GM23338 (cell line): ENCODE results near the gene ATF3. TPM values are rescaled to one million over a fixed set of nuclear protein-coding genes. Genes with fewer than 3 reads are reported as not detected.

Experiments used
- ATAC-seq: fragments of 200-7000 bp; cut with Tn5 transposase; 3 replicates; pipeline ENCODE4 v1.9.1; 2020
- DNase-seq: peaks from one replicate; pipeline ENCODE4 v3.0.0-alpha.2; 2015; ENCODE audit warnings: low spot score
- H2AFZ ChIP-seq: fragments of 200-600 bp; sonication (generic); 2 replicates; pipeline ENCODE4 v1.8.0; 2016; ENCODE audit warnings: antibody characterized with exemption, mild to moderate bottlenecking, moderate library complexity
- H3F3A ChIP-seq: fragments of 200-600 bp; sonication (generic); replicated peaks from 2 replicates; pipeline ENCODE4 v1.8.0; 2017; ENCODE audit warnings: antibody characterized with exemption, mixed run types, low read depth
- H3K27ac ChIP-seq: fragments of 200-600 bp; sonication (generic); 2 replicates; pipeline ENCODE4 v1.6.1; 2016; ENCODE audit warnings: low read depth
- H3K27me3 ChIP-seq: fragments of 200-600 bp; sonication (generic); 2 replicates; pipeline ENCODE4 v1.8.0; 2016; ENCODE audit warnings: mild to moderate bottlenecking, mixed run types, moderate library complexity; ENCODE audit not compliant: insufficient read depth
- H3K36me3 ChIP-seq: fragments of 200-600 bp; sonication (generic); 2 replicates; pipeline ENCODE4 v1.8.0; 2016; ENCODE audit warnings: mild to moderate bottlenecking; ENCODE audit not compliant: insufficient read depth
- H3K4me1 ChIP-seq: fragments of 200-600 bp; sonication (generic); 2 replicates; pipeline ENCODE4 v1.8.0; 2016; ENCODE audit warnings: mild to moderate bottlenecking, moderate library complexity; ENCODE audit not compliant: insufficient read depth
- H3K4me2 ChIP-seq: fragments of 200-600 bp; sonication (generic); 2 replicates; pipeline ENCODE4 v1.7.1; 2017; ENCODE audit warnings: mixed run types
- H3K4me3 ChIP-seq: fragments of 200-600 bp; sonication (generic); 2 replicates; pipeline ENCODE4 v1.6.1; 2016; ENCODE audit warnings: mixed run types
- H3K79me2 ChIP-seq: fragments of 200-600 bp; sonication (generic); replicated peaks from 2 replicates; pipeline ENCODE4 v1.8.0; 2017; ENCODE audit warnings: mild to moderate bottlenecking; ENCODE audit not compliant: insufficient read depth
- H3K9me2 ChIP-seq: fragments of 200-600 bp; sonication (generic); 2 replicates; pipeline ENCODE4 v1.8.0; 2017; ENCODE audit not compliant: insufficient read depth
- H4K20me1 ChIP-seq: fragments of 200-600 bp; sonication (generic); replicated peaks from 2 replicates; pipeline ENCODE4 v1.8.0; 2017; ENCODE audit warnings: mild to moderate bottlenecking; ENCODE audit not compliant: insufficient read depth
- H3K27ac Mint-ChIP-seq: 2 replicates; pipeline ENCODE4 v1.8.0; 2020; ENCODE audit warnings: inconsistent platforms, mild to moderate bottlenecking, moderate library complexity, mixed read lengths
- H3K27me3 Mint-ChIP-seq: 3 replicates; pipeline ENCODE4 v1.8.0; 2022; ENCODE audit warnings: low read depth, mild to moderate bottlenecking, moderate library complexity, mixed read lengths, inconsistent platforms; ENCODE audit not compliant: insufficient read depth, poor library complexity
- H3K36me3 Mint-ChIP-seq: 3 replicates; pipeline ENCODE4 v1.8.0; 2021; ENCODE audit warnings: low read depth, mild to moderate bottlenecking, inconsistent platforms, moderate library complexity, mixed read lengths
- H3K4me1 Mint-ChIP-seq: 3 replicates; pipeline ENCODE4 v1.8.0; 2020; ENCODE audit warnings: mild to moderate bottlenecking, inconsistent platforms, mixed read lengths
- H3K4me3 Mint-ChIP-seq: 3 replicates; pipeline ENCODE4 v1.8.0; 2021; ENCODE audit warnings: moderate library complexity, mild to moderate bottlenecking, inconsistent platforms, mixed read lengths
- H3K9me3 Mint-ChIP-seq: 3 replicates; pipeline ENCODE4 v1.8.0; 2020; ENCODE audit warnings: moderate library complexity, mild to moderate bottlenecking, inconsistent platforms, mixed read lengths
- EZH2 ChIP-seq: fragments of 200-600 bp; sonication (generic); IDR thresholded peaks from one replicate; pipeline ENCODE4 v1.8.0; 2017; ENCODE audit warnings: antibody characterized with exemption, mild to moderate bottlenecking, low read depth; ENCODE audit not compliant: unreplicated experiment
- EZH2phosphoT487 ChIP-seq: fragments of 200-600 bp; sonication (generic); IDR thresholded peaks from one replicate; pipeline ENCODE4 v1.8.1; 2018; ENCODE audit warnings: antibody characterized with exemption; ENCODE audit not compliant: unreplicated experiment
- JUNB ChIP-seq: IDR thresholded peaks from one replicate; pipeline ENCODE4 v1.6.1; 2016; ENCODE audit warnings: antibody characterized with exemption; ENCODE audit not compliant: unreplicated experiment
- NANOG ChIP-seq: IDR thresholded peaks from 2 replicates; pipeline ENCODE4 v1.6.1; 2016; ENCODE audit warnings: antibody characterized with exemption, borderline replicate concordance
- POLR2AphosphoS5 ChIP-seq: IDR thresholded peaks from 2 replicates; pipeline ENCODE4 v1.6.1; 2016; ENCODE audit warnings: antibody characterized with exemption, low read depth
- ZNF114 ChIP-seq: fragments of 250-450 bp; sonication (Bioruptor Pico); IDR thresholded peaks from 2 replicates; pipeline ENCODE4 v1.5.0; 2020; ENCODE audit warnings: mild to moderate bottlenecking, moderate library complexity
- polyA plus RNA-seq: library from polyadenylated mRNA; unstranded; fragments of >200 nt; fragmentation: Nextera tagmentation; extraction: Ambion mirVana; gene quantifications from 2 replicates; pipeline ENCODE4 v1.2.1, GENCODE V29; 2016
- total RNA-seq: library from RNA; depleted of rRNA; stranded (reverse); fragments of >200 nt; shearing (Covaris generic); gene quantifications from 2 replicates; pipeline ENCODE4 v1.2.3, GENCODE V29; 2014
- TF ChIP-seq, protein P1 (sequence below): IDR thresholded peaks from 2 replicates; pipeline ENCODE4 v1.6.1; 2016; ENCODE audit warnings: antibody characterized with exemption
- TF ChIP-seq, protein P2 (sequence below): fragments of 250-450 bp; sonication (Bioruptor Pico); IDR thresholded peaks from 2 replicates; pipeline ENCODE4 v1.5.0; 2020; ENCODE audit warnings: mild to moderate bottlenecking, moderate library complexity
- TF ChIP-seq, protein P3 (sequence below), 2 experiments: fragments of 200-600 bp in 1 of 2; sonication (generic) in 1 of 2; conservative IDR thresholded peaks; 2 replicates each; pipeline versions ENCODE4 v1.5.1 to v1.6.1; 2016 to 2017; ENCODE audit warnings: antibody characterized with exemption in 2 of 2, low read depth in 2 of 2, mild to moderate bottlenecking in 2 of 2, moderate library complexity in 1 of 2

Gene ATF3
- total and polyA plus RNA-seq, 2 experiments from 2014 or later = 12.6 to 17.2 TPM

DNA sequence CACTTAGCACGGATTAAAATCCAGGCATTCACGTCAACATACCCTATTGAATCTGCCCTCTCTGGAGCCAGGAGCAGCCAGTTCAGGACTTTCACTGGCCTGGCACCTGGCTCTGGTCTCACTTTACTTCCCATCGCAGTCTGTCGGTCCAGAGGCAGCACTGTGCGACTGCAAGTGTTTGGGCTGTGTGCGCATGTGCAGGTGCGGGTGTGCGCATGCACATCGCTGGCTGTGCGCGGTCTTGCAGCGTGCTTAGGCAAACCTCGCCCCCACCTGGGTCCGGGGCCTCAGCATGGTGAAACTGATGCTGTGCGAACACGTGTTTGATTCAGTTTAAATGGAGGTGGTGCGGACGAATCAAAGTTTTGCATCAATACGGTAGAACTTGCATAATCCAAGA is 38.0 kb downstream of the ATF3 start (continued):
- TF ChIP-seq, protein P1, sequence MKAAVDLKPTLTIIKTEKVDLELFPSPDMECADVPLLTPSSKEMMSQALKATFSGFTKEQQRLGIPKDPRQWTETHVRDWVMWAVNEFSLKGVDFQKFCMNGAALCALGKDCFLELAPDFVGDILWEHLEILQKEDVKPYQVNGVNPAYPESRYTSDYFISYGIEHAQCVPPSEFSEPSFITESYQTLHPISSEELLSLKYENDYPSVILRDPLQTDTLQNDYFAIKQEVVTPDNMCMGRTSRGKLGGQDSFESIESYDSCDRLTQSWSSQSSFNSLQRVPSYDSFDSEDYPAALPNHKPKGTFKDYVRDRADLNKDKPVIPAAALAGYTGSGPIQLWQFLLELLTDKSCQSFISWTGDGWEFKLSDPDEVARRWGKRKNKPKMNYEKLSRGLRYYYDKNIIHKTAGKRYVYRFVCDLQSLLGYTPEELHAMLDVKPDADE = no peak
- TF ChIP-seq ZNF114 (CRISPR knock-in tag) (no peak), EZH2 (no peak), NANOG (no peak), JUNB (no peak)

DNA sequence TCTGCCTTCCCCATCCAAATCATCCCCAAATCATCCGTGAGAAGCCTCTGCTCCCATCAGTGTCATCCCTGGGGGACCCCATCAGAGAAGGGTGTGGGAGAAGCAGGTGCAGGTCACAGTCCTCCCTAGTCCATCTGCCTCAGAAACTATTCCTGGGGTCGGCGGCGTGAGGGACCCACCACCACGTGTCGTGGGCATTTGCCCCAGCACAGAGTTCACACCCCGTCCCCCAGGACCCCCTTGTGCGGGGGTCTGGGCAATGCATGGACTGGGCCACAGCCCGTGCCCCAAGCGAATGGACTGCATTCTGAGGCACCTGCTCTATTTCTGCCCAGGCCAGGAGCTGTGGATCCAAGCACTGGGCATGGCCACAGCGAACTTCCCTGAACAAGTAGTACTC is 38.4 kb downstream of the ATF3 start:
- H3K27me3 Mint-ChIP-seq = peaks cover 3% of the 10 kb centered on the region

DNA sequence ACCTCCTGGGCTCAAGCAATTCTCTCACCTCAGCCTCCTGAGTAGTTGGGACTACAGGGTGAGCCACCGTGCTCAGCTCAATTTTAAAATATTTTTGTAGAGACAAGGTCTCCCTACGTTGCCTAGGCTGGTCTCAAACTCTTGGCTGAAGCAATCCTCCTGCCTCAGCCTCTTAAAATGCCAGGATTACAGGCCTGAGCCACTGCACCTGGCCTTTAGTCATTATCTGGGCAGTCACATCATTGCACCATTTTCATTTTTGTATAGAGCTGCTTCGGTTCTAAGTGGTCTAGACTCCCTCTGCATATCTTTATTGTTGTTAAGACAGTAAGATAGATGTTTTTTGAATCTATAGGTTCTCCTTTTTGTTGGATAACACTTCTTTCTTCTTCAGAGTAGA is 39.9 kb downstream of the ATF3 start:
- no peaks in the 10 kb centered on the region for H3K79me2 ChIP-seq
- H3K36me3 ChIP-seq = no peaks in the 10 kb centered on the region
- no peaks in the 10 kb centered on the region for H4K20me1 ChIP-seq
- peaks cover 3% of the 10 kb centered on the region for H3K27me3 Mint-ChIP-seq
- no peaks in the 10 kb centered on the region for H3K27me3 ChIP-seq
- H3K27ac ChIP-seq = no peak overlapping the region
- H3K4me1 Mint-ChIP-seq = no peaks in the 10 kb centered on the region
- ATAC-seq (no peak), DNase-seq (no peak)
- no peak overlapping the region for H3K27ac Mint-ChIP-seq
- no peak overlapping the region for H3K4me3 Mint-ChIP-seq
- H3K36me3 Mint-ChIP-seq = no peaks in the 10 kb centered on the region
- H3K9me3 Mint-ChIP-seq = no peaks in the 10 kb centered on the region
- H3K9me2 ChIP-seq = no peaks in the 10 kb centered on the region
- H3K4me2 ChIP-seq = no peak overlapping the region
- no peaks in the 10 kb centered on the region for H3F3A ChIP-seq
- no peak overlapping the region for H3K4me3 ChIP-seq
- H2AFZ ChIP-seq = no peak overlapping the region
- H3K4me1 ChIP-seq = no peaks in the 10 kb centered on the region
- no peak for TF ChIP-seq ZNF114 (CRISPR knock-in tag)
- TF ChIP-seq EZH2phosphoT487 = no peak
- no peak for TF ChIP-seq POLR2AphosphoS5
- TF ChIP-seq, protein P2, sequence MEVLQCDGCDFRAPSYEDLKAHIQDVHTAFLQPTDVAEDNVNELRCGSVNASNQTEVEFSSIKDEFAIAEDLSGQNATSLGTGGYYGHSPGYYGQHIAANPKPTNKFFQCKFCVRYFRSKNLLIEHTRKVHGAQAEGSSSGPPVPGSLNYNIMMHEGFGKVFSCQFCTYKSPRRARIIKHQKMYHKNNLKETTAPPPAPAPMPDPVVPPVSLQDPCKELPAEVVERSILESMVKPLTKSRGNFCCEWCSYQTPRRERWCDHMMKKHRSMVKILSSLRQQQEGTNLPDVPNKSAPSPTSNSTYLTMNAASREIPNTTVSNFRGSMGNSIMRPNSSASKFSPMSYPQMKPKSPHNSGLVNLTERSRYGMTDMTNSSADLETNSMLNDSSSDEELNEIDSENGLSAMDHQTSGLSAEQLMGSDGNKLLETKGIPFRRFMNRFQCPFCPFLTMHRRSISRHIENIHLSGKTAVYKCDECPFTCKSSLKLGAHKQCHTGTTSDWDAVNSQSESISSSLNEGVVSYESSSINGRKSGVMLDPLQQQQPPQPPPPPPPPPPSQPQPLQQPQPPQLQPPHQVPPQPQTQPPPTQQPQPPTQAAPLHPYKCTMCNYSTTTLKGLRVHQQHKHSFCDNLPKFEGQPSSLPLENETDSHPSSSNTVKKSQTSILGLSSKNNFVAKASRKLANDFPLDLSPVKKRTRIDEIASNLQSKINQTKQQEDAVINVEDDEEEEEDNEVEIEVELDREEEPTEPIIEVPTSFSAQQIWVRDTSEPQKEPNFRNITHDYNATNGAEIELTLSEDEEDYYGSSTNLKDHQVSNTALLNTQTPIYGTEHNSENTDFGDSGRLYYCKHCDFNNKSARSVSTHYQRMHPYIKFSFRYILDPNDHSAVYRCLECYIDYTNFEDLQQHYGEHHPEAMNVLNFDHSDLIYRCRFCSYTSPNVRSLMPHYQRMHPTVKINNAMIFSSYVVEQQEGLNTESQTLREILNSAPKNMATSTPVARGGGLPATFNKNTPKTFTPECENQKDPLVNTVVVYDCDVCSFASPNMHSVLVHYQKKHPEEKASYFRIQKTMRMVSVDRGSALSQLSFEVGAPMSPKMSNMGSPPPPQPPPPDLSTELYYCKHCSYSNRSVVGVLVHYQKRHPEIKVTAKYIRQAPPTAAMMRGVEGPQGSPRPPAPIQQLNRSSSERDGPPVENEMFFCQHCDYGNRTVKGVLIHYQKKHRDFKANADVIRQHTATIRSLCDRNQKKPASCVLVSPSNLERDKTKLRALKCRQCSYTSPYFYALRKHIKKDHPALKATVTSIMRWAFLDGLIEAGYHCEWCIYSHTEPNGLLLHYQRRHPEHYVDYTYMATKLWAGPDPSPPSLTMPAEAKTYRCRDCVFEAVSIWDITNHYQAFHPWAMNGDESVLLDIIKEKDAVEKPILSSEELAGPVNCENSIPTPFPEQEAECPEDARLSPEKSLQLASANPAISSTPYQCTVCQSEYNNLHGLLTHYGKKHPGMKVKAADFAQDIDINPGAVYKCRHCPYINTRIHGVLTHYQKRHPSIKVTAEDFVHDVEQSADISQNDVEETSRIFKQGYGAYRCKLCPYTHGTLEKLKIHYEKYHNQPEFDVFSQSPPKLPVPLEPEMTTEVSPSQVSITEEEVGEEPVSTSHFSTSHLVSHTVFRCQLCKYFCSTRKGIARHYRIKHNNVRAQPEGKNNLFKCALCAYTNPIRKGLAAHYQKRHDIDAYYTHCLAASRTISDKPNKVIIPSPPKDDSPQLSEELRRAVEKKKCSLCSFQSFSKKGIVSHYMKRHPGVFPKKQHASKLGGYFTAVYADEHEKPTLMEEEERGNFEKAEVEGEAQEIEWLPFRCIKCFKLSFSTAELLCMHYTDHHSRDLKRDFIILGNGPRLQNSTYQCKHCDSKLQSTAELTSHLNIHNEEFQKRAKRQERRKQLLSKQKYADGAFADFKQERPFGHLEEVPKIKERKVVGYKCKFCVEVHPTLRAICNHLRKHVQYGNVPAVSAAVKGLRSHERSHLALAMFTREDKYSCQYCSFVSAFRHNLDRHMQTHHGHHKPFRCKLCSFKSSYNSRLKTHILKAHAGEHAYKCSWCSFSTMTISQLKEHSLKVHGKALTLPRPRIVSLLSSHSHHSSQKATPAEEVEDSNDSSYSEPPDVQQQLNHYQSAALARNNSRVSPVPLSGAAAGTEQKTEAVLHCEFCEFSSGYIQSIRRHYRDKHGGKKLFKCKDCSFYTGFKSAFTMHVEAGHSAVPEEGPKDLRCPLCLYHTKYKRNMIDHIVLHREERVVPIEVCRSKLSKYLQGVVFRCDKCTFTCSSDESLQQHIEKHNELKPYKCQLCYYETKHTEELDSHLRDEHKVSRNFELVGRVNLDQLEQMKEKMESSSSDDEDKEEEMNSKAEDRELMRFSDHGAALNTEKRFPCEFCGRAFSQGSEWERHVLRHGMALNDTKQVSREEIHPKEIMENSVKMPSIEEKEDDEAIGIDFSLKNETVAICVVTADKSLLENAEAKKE (CRISPR knock-in tag) = no peak
- TF ChIP-seq JUNB = no peak
- TF ChIP-seq, protein P1 = no peak
- TF ChIP-seq EZH2 = no peak
- TF ChIP-seq, protein P3, sequence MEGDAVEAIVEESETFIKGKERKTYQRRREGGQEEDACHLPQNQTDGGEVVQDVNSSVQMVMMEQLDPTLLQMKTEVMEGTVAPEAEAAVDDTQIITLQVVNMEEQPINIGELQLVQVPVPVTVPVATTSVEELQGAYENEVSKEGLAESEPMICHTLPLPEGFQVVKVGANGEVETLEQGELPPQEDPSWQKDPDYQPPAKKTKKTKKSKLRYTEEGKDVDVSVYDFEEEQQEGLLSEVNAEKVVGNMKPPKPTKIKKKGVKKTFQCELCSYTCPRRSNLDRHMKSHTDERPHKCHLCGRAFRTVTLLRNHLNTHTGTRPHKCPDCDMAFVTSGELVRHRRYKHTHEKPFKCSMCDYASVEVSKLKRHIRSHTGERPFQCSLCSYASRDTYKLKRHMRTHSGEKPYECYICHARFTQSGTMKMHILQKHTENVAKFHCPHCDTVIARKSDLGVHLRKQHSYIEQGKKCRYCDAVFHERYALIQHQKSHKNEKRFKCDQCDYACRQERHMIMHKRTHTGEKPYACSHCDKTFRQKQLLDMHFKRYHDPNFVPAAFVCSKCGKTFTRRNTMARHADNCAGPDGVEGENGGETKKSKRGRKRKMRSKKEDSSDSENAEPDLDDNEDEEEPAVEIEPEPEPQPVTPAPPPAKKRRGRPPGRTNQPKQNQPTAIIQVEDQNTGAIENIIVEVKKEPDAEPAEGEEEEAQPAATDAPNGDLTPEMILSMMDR (conservative IDR thresholded peaks at IDR 0.05; ENCODE audit: low read depth in 2 of 2) = no peak

More for the DNA sequence above, 38.4 kb downstream of the ATF3 start:
- H3F3A ChIP-seq = no peaks in the 10 kb centered on the region
- no peaks in the 10 kb centered on the region for H3K9me2 ChIP-seq
- no peak overlapping the region for H2AFZ ChIP-seq
- no peaks in the 10 kb centered on the region for H3K79me2 ChIP-seq
- TF ChIP-seq JUNB = no peak
- no peaks in the 10 kb centered on the region for H3K36me3 ChIP-seq
- H3K4me1 ChIP-seq = no peaks in the 10 kb centered on the region
- no peak overlapping the region for H3K4me3 ChIP-seq
- H4K20me1 ChIP-seq = no peaks in the 10 kb centered on the region
- no peaks in the 10 kb centered on the region for H3K27me3 ChIP-seq
- no peak overlapping the region for H3K27ac ChIP-seq
- Mint-ChIP-seq H3K4me1 (no peaks in the 10 kb centered on the region), H3K4me3 (no peak overlapping the region), H3K36me3 (no peaks in the 10 kb centered on the region), H3K27ac (no peak overlapping the region), H3K9me3 (no peaks in the 10 kb centered on the region)
- DNase-seq = no peak
- H3K4me2 ChIP-seq = no peak overlapping the region
- no peak for ATAC-seq
